HG03521 (cell line): Measurements from ENCODE around the gene SCPEP1.
"Not testable (repeated sequence)": the region's sequence is repeated elsewhere in the genome, so short reads cannot be mapped to it uniquely, and the experiment has no call there.

Experiments
- ATAC-seq: cut with Tn5 transposase; IDR thresholded peaks from one replicate; pipeline ENCODE4 v1.9.1; 2021; ENCODE audit warnings: mild to moderate bottlenecking, moderate library complexity; ENCODE audit not compliant: unreplicated experiment

Gene SCPEP1

DNA sequence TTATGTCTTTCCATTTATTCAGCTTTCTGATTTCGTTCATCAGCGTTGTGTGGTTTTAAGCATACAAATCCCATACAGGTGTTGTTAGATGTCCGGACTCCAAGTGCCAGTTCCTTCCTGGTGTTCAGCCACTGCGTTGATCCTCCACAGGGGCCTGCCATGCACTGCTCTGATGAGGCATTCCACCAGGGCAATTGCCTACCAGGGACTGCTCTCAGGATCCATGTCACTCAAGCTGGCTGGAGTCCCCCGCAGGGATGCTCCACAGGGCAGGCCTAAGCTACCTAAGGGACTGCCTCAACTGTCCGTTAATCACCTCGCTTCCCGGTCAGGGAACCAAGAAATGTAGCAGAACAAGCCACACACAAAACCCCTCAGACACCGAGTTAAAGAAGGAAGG, 12.7 kb upstream of the SCPEP1 start:
- not testable (repeated sequence) for ATAC-seq

DNA sequence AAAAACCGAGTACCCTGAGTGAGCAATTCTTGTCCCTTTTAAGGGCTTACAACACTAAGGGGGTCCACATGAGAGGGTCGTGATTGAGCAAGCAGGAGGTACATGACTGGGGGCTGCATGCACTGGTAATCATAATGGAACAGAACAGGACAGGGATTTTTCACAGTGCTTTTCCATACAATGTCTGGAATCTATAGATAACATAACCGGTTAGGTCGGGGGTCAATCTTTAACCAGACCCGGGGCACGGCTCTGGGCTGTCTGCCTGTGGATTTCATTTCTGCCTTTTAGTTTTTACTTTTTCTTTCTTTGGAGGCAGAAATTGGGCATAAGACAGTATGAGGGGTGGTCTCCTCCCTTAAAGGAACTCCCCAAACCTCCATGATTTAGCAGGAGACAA, 12.2 kb upstream of the SCPEP1 start:
- ATAC-seq = not testable (repeated sequence)

DNA sequence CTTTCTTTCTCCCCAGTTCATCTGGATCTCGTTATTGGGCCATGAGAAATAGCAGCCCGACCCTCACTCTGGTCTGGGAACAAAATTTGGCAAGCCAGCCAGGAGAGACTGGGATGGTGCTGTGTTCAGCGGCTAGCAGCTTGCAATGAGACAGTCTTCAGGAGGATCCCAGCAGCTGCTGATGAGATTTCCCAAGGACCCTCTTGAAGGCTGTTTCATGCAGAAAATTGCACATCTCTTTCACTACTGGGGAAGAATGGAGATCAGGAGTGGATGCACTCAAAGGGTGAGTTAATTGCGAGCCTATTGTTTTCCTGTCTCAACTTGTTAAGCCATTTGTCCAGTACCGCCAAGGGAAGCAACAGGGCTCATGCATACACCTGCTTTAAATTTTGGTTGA, 11.6 kb upstream of the SCPEP1 start:
- ATAC-seq = no peak

DNA sequence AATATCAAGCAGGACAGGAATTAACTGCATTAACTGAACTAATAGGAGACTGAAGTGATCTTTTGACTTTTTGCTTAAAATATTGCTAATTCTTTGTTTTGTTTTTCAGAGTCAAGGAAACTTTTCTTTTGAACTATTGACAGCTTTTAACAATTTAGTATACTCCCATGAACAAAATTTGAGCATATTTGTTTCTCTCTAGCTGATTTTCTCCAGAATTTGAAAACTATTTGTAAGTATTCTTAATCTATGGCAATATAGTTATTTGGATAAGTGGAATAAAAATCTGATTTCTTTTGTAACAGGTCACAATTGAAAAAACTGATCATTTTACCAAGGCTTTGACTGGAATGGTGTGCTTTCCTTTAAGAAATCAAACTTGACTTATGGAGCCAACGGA, 7.0 kb upstream of the SCPEP1 start:
- no peak for ATAC-seq

GRCh38 chr17:56972111-56972730, 5.7 kb upstream of the SCPEP1 start:
- no peak for ATAC-seq

- ATAC-seq = no peak
Measured at GRCh38 chr17:56973520-56973919, 4.4 kb upstream of the SCPEP1 start.

GRCh38 chr17:56974055-56974454, 3.9 kb upstream of the SCPEP1 start:
- no peak for ATAC-seq

GRCh38 chr17:56975656-56976055, 2.3 kb upstream of the SCPEP1 start:
- ATAC-seq = no peak

- no peak for ATAC-seq
Measured at GRCh38 chr17:56976941-56977608, 856 bp upstream of the SCPEP1 start.

DNA sequence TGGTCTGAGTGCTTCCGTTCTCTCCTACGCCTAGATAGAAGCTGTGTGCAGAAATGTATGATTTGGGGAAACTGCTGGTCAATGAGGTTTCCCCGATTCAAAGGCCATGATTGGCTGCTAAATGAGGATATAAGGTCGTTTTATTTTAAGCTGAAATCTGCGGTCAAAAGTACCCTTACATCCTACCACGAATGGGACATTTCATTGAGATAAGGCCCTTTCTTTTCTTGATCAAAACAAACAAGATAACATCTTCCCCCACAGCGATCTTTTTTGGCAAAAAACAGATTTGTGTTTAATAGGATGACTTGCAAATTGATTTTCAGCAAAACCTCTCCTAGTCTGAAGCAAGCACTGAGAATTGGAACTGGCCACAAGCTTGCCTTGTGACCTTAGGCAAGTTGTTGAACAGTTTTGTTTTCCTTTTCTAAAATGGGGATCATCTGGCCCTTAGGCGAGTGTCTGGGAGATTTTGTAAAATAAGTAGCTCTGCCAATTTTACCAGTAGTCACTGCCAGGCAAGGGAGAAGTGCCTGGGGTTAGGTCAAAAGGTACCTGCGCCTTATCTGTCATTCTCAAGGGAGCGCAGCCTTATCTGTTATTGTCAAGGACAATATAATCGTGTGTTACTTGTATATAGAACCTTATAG, 635 bp downstream of the SCPEP1 start:
- ATAC-seq = peak; percentile 28

DNA sequence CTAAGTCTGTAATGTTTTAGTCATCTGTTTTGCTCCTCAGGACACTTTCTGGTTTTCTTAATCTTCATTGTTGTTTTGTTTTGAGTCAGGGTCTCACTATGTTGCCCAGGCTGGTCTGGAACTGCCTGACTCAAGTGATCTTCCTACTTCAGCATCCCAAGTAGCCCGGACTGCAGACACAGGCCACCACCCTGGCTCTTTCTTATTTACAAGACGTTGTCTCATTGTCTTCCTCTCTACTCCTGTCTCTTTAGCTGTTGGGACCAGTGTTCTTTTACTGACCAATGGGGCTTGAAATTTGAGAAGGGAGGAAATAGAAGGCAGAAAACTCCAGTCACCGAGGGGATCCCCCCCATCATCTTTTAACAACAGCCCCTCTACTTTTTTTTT, 1.2 kb downstream of the SCPEP1 start:
- ATAC-seq = no peak

GRCh38 chr17:56980526-56980925, 2.6 kb downstream of the SCPEP1 start:
- not testable (repeated sequence) for ATAC-seq

GRCh38 chr17:56982312-56982711, 4.4 kb downstream of the SCPEP1 start:
- ATAC-seq = no peak

- no peak for ATAC-seq
Measured at GRCh38 chr17:56983366-56983765, 5.4 kb downstream of the SCPEP1 start.

DNA sequence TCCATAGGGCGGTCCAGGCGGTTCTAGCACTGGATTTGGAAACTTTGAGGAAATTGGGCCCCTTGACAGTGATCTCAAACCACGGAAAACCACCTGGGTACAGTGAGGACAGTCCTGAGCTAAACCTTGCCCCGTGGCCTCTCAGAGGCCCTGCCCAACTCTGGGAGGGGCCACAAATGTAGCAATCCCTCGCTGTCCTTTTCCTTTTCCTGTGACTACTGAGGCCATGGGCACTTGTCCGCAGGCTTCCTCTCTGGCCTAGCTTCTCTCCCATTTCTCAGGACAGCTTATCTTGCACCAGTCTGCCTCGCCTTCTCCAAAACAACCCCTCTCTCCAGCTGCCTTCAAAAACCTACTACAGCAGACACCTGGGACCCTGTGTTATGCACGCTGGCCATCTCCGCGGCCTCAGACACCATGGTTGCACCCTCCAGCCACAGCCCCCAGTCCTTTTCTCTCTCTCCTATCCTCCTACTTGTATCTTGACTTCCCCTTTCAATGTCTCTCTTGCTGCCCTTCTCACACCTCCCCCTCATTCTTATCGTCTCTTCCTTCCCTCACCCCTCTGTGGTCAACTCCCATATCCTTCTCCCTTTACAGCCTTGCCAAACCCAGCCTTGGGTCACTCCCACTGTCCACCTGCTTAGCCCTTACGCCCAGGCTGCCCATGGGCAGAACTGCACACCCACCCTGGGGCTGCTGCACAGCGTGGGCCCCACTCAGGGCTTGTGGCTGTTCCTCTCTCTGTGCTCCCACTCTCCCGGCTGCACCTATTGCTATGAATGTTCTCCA, 7.6 kb downstream of the SCPEP1 start:
- ATAC-seq = no peak

DNA sequence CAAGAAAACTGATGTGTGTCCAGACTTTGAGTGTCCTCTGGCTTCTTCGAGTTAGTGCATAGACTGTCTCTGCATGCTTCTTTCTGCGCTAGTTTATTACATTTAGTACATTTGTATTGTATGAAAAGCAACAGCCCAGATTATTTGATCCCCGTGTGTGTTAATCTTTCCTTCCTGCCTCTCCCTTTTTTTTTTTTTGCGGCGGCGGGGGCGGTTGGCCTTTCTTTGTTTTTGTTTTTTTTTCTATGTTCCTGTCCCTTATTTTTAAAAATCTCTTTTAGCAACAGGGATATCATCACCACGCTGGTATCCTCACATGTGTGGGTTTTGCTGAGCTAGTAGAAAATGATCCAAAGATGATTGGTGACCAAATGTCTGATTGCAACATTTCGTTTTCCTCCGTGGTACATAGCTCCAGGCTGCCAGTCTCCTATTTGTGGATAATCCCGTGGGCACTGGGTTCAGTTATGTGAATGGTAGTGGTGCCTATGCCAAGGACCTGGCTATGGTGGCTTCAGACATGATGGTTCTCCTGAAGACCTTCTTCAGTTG, 9.4 kb downstream of the SCPEP1 start:
- ATAC-seq = no peak

DNA sequence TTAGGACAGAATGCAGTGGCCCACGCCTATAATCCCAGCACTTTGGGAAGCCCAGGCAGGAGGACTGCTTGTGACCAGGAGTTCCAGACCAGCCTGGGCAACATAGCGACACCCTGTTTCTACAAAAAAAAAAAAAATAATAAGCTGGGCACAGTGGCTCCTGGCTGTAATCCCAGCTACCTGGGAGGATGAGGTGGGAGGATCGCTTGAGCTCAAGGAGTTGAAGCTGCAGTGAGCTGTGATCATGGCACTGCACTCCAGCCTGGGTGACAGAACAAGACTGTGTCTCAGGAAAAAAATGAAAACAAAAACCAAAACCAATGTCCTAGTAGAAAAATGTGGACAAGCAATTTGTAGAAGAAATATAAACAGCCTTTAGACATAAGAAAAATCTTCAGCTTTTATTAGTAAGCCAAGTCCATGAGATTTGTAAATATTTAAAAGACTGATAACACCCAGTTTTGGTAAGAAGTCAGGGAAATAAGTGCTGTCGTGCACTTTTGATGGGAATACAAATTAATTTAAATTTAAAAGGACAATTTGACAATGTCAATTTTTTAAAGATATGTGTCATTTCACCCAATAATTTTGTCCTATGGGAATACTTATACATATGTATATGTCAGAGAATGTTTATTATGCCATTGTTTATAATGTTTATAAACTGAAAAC, 11.1 kb downstream of the SCPEP1 start:
- no peak for ATAC-seq

DNA sequence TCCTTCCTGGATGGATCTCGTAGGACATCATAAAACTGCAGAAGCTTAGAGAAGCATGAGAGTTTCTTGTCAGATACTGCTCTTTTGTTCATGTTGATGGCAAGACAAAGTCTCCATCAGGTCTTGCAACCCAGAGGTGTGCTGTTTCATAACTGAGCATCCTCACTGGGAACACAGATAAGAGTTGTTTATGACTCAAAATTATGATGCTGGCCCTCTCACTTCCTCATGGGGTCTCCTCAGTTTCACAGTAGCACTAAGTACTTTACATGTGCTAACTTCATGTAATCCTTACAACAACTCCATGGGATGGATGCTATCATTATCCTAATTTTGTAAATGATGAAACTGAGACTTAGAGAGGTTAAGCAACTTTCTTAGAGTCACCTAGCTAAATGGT, 14.4 kb downstream of the SCPEP1 start:
- ATAC-seq = no peak

GRCh38 chr17:56994009-56994792, 16.3 kb downstream of the SCPEP1 start:
- no peak for ATAC-seq

DNA sequence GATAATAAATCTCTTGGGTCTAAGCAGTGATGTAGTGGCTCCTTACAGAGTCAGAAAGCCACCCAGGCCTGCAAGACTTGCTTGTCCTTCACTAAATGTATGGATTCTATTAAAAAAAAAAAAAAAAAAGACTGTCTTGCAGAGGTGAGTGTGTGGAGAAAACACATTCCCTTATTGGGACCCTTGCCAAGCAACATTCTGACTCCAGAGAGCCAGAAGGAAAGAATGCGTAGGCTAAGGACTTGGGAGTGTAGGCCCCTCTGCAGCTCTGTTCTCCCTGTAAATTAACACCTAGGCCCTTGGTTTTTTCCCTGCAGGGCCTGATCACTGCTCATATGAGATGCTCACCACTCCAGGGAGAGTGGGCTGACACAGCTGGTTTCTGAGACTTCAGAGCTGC, 17.8 kb downstream of the SCPEP1 start:
- no peak for ATAC-seq
